ENCODE results near the gene PCSK2.

PCSK2 gene

GRCh38 chr20:17343656-17344452, 117.0 kb downstream of the PCSK2 start:
- no peak for DNase-seq

DNA sequence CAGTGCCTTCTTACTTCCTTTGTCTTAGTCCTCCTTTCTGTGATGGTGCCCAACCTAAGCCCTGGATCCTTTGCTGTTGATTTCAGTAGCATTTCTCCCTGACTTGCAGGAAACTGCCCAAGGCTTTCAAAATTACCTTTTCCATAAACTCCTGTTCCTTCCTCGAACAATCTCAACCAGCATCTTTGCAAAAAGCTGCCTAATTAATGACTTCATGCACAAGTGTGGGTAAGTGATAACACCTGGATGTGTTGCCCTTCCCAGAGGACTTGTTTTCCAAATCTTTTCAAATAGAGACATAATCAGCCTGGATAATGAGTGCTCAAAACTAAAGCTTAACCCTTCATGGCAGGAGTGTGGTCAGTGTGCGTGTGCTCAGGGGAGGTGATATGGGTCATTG, 118.0 kb downstream of the PCSK2 start:
- no peak for DNase-seq

- no peak for DNase-seq
Observed at GRCh38 chr20:17345321-17345720, 118.5 kb downstream of the PCSK2 start.

- DNase-seq: no peak
Observed at GRCh38 chr20:17350321-17350720, 123.5 kb downstream of the PCSK2 start.

- no peak for DNase-seq
Observed at GRCh38 chr20:17357238-17357637, 130.4 kb downstream of the PCSK2 start.

DNA sequence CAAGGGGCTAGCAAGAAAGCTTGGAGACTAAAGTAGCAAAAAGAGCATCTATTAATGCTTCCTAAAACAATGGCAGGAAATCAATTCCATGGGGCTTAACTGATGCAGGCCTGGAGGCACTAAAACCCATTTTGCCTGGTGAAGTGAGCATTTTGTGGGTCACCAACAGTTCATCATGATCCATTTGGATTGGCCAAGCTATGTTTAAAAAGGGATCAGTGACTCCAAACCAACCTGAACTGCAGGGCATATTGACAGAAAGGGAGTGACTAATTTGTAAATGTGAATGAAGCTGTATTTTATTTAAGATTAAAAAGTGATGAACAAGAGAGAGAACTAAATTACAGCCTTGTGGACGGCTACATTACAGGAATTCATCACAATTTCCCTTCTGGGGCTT, 132.0 kb downstream of the PCSK2 start:
- DNase-seq: no peak

DNA sequence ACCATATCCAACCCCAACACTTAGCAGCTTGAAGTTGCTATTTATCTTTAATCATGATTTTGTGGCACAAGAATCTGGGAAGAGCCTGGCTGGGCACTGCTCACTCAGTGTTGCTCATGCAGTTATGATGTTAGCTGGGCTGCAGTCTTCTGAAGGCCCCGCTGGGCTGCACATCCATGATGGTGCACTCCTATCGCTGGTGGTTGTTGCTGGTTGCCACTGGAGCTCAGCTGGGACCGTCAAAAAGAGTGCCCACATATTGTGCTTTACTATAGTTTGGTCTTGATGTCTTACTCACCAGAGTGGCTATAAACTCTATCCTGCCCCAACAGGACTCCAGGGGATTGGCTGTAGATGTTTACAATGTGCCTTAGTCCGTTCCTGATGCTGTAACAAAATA, 137.8 kb downstream of the PCSK2 start:
- no peak for DNase-seq

- no peak for DNase-seq
Observed at GRCh38 chr20:17365831-17366230, 139.0 kb downstream of the PCSK2 start.

GRCh38 chr20:17369506-17369905, 142.7 kb downstream of the PCSK2 start:
- DNase-seq: no peak

GRCh38 chr20:17372806-17373440, 146.1 kb downstream of the PCSK2 start:
- DNase-seq: no peak

DNA sequence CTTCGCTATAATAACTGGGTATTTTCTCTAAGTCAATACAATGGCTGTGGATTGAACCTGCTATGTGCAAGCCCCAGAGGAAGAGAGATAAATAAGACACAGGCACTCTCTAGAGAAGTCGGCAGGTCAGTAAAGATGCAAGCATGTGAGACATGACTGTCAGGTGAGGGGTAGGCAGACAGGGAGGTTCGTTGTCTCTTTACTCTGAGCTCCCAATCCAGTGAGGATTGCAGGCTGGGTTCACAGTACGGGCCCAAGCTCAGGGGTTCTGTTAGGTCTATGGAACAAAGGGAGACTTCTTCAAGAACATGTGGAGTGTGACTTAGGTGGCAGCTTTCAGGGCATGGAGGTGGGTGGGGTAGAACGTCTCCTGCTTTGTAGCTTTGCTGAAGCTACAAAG, 147.2 kb downstream of the PCSK2 start:
- DNase-seq: no peak

DNA sequence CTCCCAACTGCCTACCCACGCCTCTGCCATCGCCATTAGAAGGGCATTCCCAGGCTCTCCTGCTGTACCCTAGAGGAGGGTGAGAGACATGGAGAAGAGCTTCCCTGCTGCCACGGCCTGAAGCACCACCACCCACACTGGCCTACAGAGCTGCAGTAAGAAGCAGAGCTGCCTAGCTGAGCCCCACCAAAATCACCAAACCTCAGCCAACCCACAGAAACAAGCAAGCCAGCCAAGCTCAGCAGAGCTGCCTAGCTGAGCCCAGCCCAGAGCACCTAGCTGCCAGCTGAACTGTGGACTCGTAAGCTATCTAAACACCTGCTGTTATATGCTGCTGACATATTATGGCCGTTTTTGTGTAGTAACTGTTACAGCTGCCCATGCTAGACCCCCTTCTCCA, 149.2 kb downstream of the PCSK2 start:
- no peak for DNase-seq

DNA sequence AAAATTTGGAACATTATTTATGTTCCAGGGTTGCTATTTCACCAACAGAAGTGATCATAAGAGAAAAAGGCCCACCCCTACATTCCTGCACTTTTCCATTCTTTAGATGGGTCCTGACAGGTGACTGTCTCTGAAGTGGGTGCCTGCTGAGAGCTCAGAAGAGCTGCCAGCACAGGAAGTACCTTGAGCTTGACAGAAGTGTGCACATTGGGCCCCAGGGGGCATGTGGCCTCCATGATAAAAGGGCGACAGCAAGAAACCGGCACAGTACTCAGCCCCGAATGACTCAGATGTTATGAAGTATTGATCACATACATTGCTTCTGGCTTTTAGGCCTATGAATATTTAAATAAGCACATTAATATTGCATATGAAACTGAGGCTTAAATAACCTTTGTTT, 150.4 kb downstream of the PCSK2 start:
- no peak for DNase-seq

DNA sequence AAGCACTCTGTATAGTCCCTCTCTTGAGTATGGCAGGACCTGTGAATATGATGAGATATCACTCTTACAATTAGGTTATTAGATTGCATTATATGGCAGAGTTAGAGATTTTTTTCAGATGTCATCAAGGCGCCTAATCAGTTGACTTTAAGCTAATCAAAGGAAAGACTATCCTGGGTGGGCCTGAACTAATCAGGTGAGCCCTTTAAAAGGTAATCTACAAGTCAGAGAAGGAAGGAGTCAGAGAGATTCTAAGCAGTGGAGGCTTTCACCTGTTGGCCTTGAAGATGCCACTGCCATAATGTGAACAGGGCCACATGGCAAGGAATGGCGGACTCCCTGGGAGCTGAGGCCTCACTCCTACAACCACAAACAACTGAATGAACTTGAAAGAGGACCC, 152.8 kb downstream of the PCSK2 start:
- no peak for DNase-seq

- no peak for DNase-seq
Observed at GRCh38 chr20:17380801-17381200, 154.0 kb downstream of the PCSK2 start.

- no peak for DNase-seq
Observed at GRCh38 chr20:17381724-17382123, 154.9 kb downstream of the PCSK2 start.

- no peak for DNase-seq
Observed at GRCh38 chr20:17385798-17386197, 159.0 kb downstream of the PCSK2 start.

GRCh38 chr20:17390655-17391054, 163.8 kb downstream of the PCSK2 start:
- no peak for DNase-seq

- no peak for DNase-seq
Observed at GRCh38 chr20:17391127-17391771, 164.4 kb downstream of the PCSK2 start.

- DNase-seq: no peak
Observed at GRCh38 chr20:17394411-17394810, 167.6 kb downstream of the PCSK2 start.

DNA sequence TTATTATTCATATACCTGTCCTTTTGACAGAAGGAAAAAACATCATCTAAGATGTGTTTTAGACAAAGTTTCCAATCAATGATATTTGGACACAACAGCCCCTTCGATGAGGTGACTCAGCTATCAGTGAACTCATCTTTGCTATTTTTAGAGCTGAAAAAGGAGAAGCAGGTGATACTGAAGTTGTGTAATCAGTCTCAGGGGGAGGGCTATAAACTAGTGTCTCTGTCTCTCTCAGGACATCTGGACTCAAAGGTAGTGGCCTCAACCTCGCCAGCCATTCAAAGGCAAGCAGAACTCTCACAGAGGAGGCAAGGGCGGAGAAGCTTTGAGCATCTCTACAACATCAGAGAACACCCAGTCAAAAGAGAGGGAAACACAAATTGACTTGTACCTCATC, 168.9 kb downstream of the PCSK2 start:
- no peak for DNase-seq

- DNase-seq: no peak
Observed at GRCh38 chr20:17399303-17399985, 172.6 kb downstream of the PCSK2 start.

- no peak for DNase-seq
Observed at GRCh38 chr20:17403461-17403860, 176.6 kb downstream of the PCSK2 start.
